ENCODE results near the gene AMIGO2. TPM values are rescaled to one million over a fixed set of nuclear protein-coding genes. Genes with fewer than 3 reads are reported as not detected.

AMIGO2 gene
- total RNA-seq, 1 experiment from 2014 or later, result 0.96 TPM

DNA sequence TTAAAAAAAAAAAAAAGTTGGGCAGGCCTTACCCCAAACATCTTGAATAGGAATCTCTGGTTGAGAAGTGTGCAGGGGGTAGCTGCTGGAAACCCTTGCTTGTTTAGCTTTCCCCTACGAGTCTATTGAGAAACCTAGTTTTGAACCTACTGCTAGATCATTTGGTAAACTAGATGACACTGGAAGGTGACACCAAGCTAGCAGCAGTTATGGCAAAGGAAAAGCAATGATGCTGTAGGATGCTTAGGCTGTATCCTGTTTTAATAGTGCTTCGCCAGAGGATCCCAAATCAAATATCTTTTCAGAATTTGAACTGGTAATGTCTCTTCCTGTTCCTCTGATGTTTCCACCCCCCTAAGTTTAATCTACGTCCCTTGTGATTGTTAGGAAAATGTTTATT lies 5.8 kb downstream of the AMIGO2 start:
- ChIA-PET RAD21 (ENCODE audit: low non-redundant PET in 1 of 2, low total read pairs in 2 of 2, uncharacterized antibody in 2 of 2, unreplicated experiment in 2 of 2) (no interaction called here), POLR2A (no interaction called here), CTCF (interaction anchor here (1.1 to 1.8 kb wide), 2 partner anchors 8 to 41 kb away, joined by 3 to 5 read pairs; no protein-coding TSS in a partner anchor)
- TF ChIP-seq SRF (IDR thresholded peaks at IDR 0.05; ENCODE audit: low read depth), result no peak
- TF ChIP-seq POLR2AphosphoS5 (IDR thresholded peaks at IDR 0.05; ENCODE audit: low read depth, low read length), result no peak
- TF ChIP-seq, protein P1, sequence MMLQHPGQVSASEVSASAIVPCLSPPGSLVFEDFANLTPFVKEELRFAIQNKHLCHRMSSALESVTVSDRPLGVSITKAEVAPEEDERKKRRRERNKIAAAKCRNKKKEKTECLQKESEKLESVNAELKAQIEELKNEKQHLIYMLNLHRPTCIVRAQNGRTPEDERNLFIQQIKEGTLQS (IDR thresholded peaks at IDR 0.05), result no peak
- no peak for TF ChIP-seq CBX3 (IDR thresholded peaks at IDR 0.05; ENCODE audit: low read depth)
- no peak for TF ChIP-seq RAD21 (IDR thresholded peaks at IDR 0.05; ENCODE audit: low read depth)
- TF ChIP-seq EZH2phosphoT487 (IDR thresholded peaks at IDR 0.05; ENCODE audit: borderline replicate concordance), result no peak
- no peak for TF ChIP-seq ZFX (IDR thresholded peaks at IDR 0.05)
- no peak for TF ChIP-seq ZNF274 (IDR thresholded peaks at IDR 0.05; ENCODE audit: low read depth, low read length)
- TF ChIP-seq CEBPB (IDR thresholded peaks at IDR 0.05; ENCODE audit: low read depth), result no peak
- no peak for TF ChIP-seq REST (IDR thresholded peaks at IDR 0.05; ENCODE audit: low read depth)
- H4K20me1 ChIP-seq (ENCODE audit: insufficient read depth), result no peaks in the 10 kb centered on the region
- H3K4me2 ChIP-seq (ENCODE audit: low read length), result no peak overlapping the region
- no TSS peak for BruUV-seq (replicated peaks)
- DNase-seq (ENCODE audit: low read depth, low spot score) (no peak), ATAC-seq (no peak)
- peaks cover 4 to 5% of the 10 kb centered on the region in 2 experiments for H3K4me1 ChIP-seq (ENCODE audit: control insufficient read depth in 1 of 2, insufficient read depth in 2 of 2, low read length in 2 of 2)
- H3K27me3 ChIP-seq (ENCODE audit: insufficient read depth, low read length), result no peaks in the 10 kb centered on the region
- no peaks in the 10 kb centered on the region for H3K79me2 ChIP-seq (ENCODE audit: insufficient read depth, low read length)
- no peaks in the 10 kb centered on the region for H3K9me3 ChIP-seq (ENCODE audit: control insufficient read depth in 1 of 2, insufficient read depth in 1 of 2, low read depth in 1 of 2, low read length in 2 of 2)
- H3K36me3 ChIP-seq (ENCODE audit: control insufficient read depth in 1 of 2, insufficient read depth in 2 of 2, low read length in 2 of 2), result no peaks in the 10 kb centered on the region
- H2AFZ ChIP-seq (ENCODE audit: low read depth, low read length, poor library complexity, severe bottlenecking), result no peak overlapping the region
- no peaks in the 10 kb centered on the region for H3K9me2 ChIP-seq (ENCODE audit: insufficient read depth)
- no peak overlapping the region for H3K27ac ChIP-seq (ENCODE audit: low read depth, low read length)
- H3K9ac ChIP-seq (ENCODE audit: low read length), result no peak overlapping the region
- intact Hi-C loops (cut with micrococcal nuclease), result loop anchor here (5.0 kb wide), 1 partner anchor 323 kb away; no protein-coding TSS in a partner anchor
- no peak overlapping the region for H3K4me3 ChIP-seq (replicated peaks in 1 of 2; ENCODE audit: low read depth in 1 of 2, low read length in 2 of 2)
